ENCODE measurements around the gene LDHAL6A.

- TF ChIP-seq CTCF (IDR thresholded peaks at IDR 0.05 in 2 of 3, conservative IDR thresholded peaks at IDR 0.05 in 1 of 3; ENCODE audit: borderline replicate concordance in 1 of 3, insufficient read depth in 1 of 3, low read depth in 2 of 3, low read length in 2 of 3) (no peak), EGR1 (IDR thresholded peaks at IDR 0.05; ENCODE audit: low read depth) (no peak), POLR2A (IDR thresholded peaks at IDR 0.05; ENCODE audit: borderline replicate concordance, extremely low read depth, insufficient read depth, insufficient read length) (no peak), JUND (IDR thresholded peaks at IDR 0.05) (no peak), REST (IDR thresholded peaks at IDR 0.05; ENCODE audit: low read depth) (no peak), ATF3 (IDR thresholded peaks at IDR 0.05) (no peak), MAX (IDR thresholded peaks at IDR 0.05) (no peak), EZH2 (IDR thresholded peaks at IDR 0.05) (no peak), EZH2phosphoT487 (IDR thresholded peaks at IDR 0.05; ENCODE audit: borderline replicate concordance) (no peak), ZFX (IDR thresholded peaks at IDR 0.05) (no peak), TCF7L2 (IDR thresholded peaks at IDR 0.05; ENCODE audit: borderline replicate concordance, extremely low read depth, insufficient read depth, insufficient read length) (no peak), ELF1 (IDR thresholded peaks at IDR 0.05; ENCODE audit: borderline replicate concordance, low read depth) (no peak), CEBPB (IDR thresholded peaks at IDR 0.05; ENCODE audit: low read depth) (no peak), ZBTB33 (IDR thresholded peaks at IDR 0.05; ENCODE audit: extremely low read depth, insufficient replicate concordance, low read length) (no peak)
Observed at GRCh38 chr11:18416459-18416858, 39.2 kb upstream of the LDHAL6A start.
